DND-41 (cell line): Measurements from ENCODE around the gene TRPT1.

Experiments used
- ATAC-seq: fragments of 200-7000 bp; cut with Tn5 transposase; 3 replicates; pipeline ENCODE4 v1.9.1; 2021; ENCODE audit warnings: low read depth; ENCODE audit not compliant: insufficient read depth
- DNase-seq: peaks from one replicate; pipeline ENCODE4 v3.0.0-alpha.2; 2020
- H2AFZ ChIP-seq: 2 replicates; pipeline ENCODE4 v1.6.0; 2012; ENCODE audit warnings: low read depth, low read length
- H3K27ac ChIP-seq: 2 replicates; pipeline ENCODE4 v1.5.1; 2012; ENCODE audit warnings: low read length, inconsistent platforms
- H3K27me3 ChIP-seq: fragments of 200-600 bp; sonication (generic); 2 replicates; pipeline ENCODE4 v1.6.0; 2012; ENCODE audit warnings: low read length, mild to moderate bottlenecking, inconsistent platforms; ENCODE audit not compliant: insufficient read depth, poor library complexity
- H3K36me3 ChIP-seq: 2 replicates; pipeline ENCODE4 v1.5.1; 2012; ENCODE audit warnings: low read length, inconsistent platforms; ENCODE audit not compliant: insufficient read depth
- H3K4me1 ChIP-seq: 2 replicates; pipeline ENCODE4 v1.5.1; 2012; ENCODE audit warnings: mild to moderate bottlenecking, low read length; ENCODE audit not compliant: insufficient read depth
- H3K4me2 ChIP-seq: 2 replicates; pipeline ENCODE4 v1.6.0; 2012; ENCODE audit warnings: mild to moderate bottlenecking, moderate library complexity, low read length, inconsistent platforms; ENCODE audit not compliant: insufficient read depth
- H3K4me3 ChIP-seq, 2 experiments: fragments of 200-600 bp in 1 of 2; shearing (Covaris generic) in 1 of 2; 2 replicates each; pipeline ENCODE4 v1.5.1; 2012 to 2016; ENCODE audit warnings: inconsistent platforms in 2 of 2, low read length in 2 of 2, mild to moderate bottlenecking in 2 of 2, low read depth in 1 of 2, moderate library complexity in 1 of 2
- H3K79me2 ChIP-seq: 2 replicates; pipeline ENCODE4 v1.6.0; 2012; ENCODE audit warnings: low read length, inconsistent platforms; ENCODE audit not compliant: insufficient read depth
- H3K9ac ChIP-seq: 2 replicates; pipeline ENCODE4 v1.6.0; 2012; ENCODE audit warnings: low read depth, mild to moderate bottlenecking, inconsistent platforms, low read length, moderate library complexity
- H3K9me3 ChIP-seq: 2 replicates; pipeline ENCODE4 v1.5.1; 2012; ENCODE audit warnings: low read length, moderate library complexity, mild to moderate bottlenecking, inconsistent platforms; ENCODE audit not compliant: insufficient read depth, severe bottlenecking
- H4K20me1 ChIP-seq: 2 replicates; pipeline ENCODE4 v1.6.0; 2012; ENCODE audit warnings: low read length; ENCODE audit not compliant: insufficient read depth
- CTCF ChIP-seq: IDR thresholded peaks from 2 replicates; pipeline ENCODE4 v1.5.1; 2012; ENCODE audit warnings: borderline replicate concordance, low read length, moderate library complexity, mild to moderate bottlenecking; ENCODE audit not compliant: poor library complexity, severe bottlenecking; ENCODE audit errors: extremely low read depth
- EZH2 ChIP-seq: IDR thresholded peaks from 3 replicates; pipeline ENCODE4 v1.6.1; 2012; ENCODE audit warnings: borderline replicate concordance, low read depth, mild to moderate bottlenecking, moderate library complexity, low read length, inconsistent platforms; ENCODE audit not compliant: severe bottlenecking

Gene TRPT1

DNA sequence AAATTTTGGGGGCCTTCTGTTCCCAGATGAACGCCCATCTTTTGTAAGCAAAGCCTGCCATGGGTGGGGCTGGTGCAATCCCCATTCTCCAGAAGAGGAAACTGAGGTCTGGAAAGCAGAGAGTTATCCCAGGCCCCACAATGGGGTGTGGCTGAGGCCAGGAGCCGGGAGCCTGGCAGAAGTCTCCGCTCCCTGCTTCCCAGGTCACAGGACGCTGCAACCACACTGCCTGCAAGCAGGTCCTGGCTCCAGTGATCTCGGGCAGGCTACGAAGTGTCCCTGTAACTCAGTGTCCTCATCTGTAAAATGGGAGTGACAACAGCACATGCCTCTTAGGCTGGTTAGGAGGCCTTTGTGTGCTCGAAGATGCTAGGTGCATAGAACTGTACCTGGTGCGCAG lies 27.1 kb upstream of the TRPT1 start:
- H3K9ac ChIP-seq, result peak overlapping the region; percentile 69; the same call in 1 of the 2 replicates
- no peak for TF ChIP-seq CTCF
- no peak for TF ChIP-seq EZH2
- H3K4me3 ChIP-seq, result no peak overlapping the region
- H2AFZ ChIP-seq, result no peak overlapping the region
- no peak for DNase-seq
- H3K79me2 ChIP-seq, result peaks cover 7% of the 10 kb centered on the region; the same call in 1 of the 2 replicates
- no peak for ATAC-seq
- H3K4me2 ChIP-seq, result peak overlapping the region; percentile 99; the same call in 1 of the 2 replicates
- H3K27me3 ChIP-seq, result no peaks in the 10 kb centered on the region
- peaks cover 26% of the 10 kb centered on the region for H3K4me1 ChIP-seq
- H4K20me1 ChIP-seq, result peaks cover 7% of the 10 kb centered on the region; the same call in 1 of the 2 replicates
- no peak overlapping the region for H3K27ac ChIP-seq
- peaks cover 23% of the 10 kb centered on the region for H3K36me3 ChIP-seq
- H3K9me3 ChIP-seq, result no peaks in the 10 kb centered on the region

DNA sequence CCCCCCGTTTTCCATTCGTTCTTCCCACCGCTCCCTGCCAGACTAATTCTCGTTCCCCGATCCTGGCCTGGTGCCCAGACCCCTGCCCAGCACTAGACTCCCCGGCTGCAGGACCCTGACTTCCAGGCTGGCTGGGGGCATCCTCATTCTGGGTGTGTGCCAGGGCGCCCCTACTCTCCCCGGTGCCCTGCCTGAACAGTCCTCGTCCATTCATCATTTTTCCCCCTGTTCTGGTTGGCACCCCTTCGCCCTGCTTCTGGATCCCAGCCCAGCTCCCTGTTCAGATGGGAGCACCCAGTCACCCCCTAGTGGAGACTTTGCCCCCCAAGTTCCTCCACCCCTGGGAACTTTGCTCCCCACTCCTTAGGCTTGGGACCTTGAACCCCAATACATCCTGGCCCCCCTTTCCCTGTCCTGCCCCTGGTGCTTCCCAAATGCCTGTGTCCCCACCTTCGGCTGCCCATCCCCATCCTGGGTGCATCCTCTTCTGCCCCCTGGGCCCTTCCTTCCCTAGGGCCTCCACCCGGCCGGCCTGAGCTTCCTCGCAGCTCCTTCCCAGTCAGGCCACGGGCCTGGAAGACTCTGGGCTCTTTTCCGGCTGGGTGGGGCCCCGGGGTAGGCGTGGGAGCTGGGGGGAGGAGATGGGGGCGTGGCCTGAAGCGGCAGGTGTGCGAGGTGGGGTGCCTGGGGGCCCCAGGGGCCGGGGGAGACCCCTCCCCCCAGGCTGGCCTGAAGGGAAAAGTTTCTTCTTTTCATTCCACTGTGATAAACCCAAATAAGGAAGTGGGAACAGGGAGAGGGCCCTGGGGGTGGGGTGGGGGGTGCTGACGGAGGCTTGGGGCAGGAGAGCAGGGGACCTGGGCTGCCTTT lies 26.3 kb upstream of the TRPT1 start:
- no peak for ATAC-seq
- H4K20me1 ChIP-seq, result peaks cover 7% of the 10 kb centered on the region; the same call in 1 of the 2 replicates
- peak overlapping the region; percentile 97 for H2AFZ ChIP-seq
- H3K9me3 ChIP-seq, result no peaks in the 10 kb centered on the region
- H3K27me3 ChIP-seq, result no peaks in the 10 kb centered on the region
- peaks cover 7% of the 10 kb centered on the region; the same call in 1 of the 2 replicates for H3K79me2 ChIP-seq
- peak overlapping the region; percentile 99 for H3K4me2 ChIP-seq
- TF ChIP-seq EZH2 (no peak), CTCF (peak; percentile 52)
- peak overlapping the region; percentile 65; the same call in 1 of the 2 replicates for H3K27ac ChIP-seq
- H3K9ac ChIP-seq, result peak overlapping the region; percentile 69
- peak overlapping the region; percentile 64 to 77; a peak in 3 of 4 replicates for H3K4me3 ChIP-seq
- H3K4me1 ChIP-seq, result peaks cover 27% of the 10 kb centered on the region
- no peak for DNase-seq
- peaks cover 23% of the 10 kb centered on the region for H3K36me3 ChIP-seq

DNA sequence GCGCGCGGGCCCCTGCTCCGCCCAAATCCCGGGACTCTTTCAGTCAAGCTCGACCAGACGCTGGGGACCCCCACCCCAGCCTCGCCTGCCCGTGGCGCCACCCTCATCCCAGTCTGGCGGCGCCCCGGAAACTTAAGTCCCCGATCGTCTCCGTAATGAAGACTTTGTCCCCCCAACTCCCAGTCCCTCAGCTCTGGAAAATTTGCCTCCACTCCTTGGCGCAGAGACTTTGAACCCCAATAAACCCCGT lies 25.7 kb upstream of the TRPT1 start:
- peaks cover 7% of the 10 kb centered on the region; the same call in 1 of the 2 replicates for H3K79me2 ChIP-seq
- H3K27ac ChIP-seq, result peak overlapping the region; percentile 65; the same call in 1 of the 2 replicates
- peak overlapping the region; percentile 97 for H2AFZ ChIP-seq
- TF ChIP-seq CTCF (no peak), EZH2 (no peak)
- H3K4me3 ChIP-seq, result peak overlapping the region; percentile 64 to 77; a peak in 3 of 4 replicates
- DNase-seq, result no peak
- peak overlapping the region; percentile 99 for H3K4me2 ChIP-seq
- H3K9me3 ChIP-seq, result no peaks in the 10 kb centered on the region
- peaks cover 32% of the 10 kb centered on the region for H3K4me1 ChIP-seq
- H3K9ac ChIP-seq, result peak overlapping the region; percentile 69
- H3K27me3 ChIP-seq, result no peaks in the 10 kb centered on the region
- no peak for ATAC-seq
- peaks cover 22% of the 10 kb centered on the region for H3K36me3 ChIP-seq
- peaks cover 7% of the 10 kb centered on the region; the same call in 1 of the 2 replicates for H4K20me1 ChIP-seq
